HG02938 (cell line): Measurements from ENCODE around the gene NR5A1.

Source experiments
- ATAC-seq: cut with Tn5 transposase; IDR thresholded peaks from one replicate; pipeline ENCODE4 v1.9.1; 2021; ENCODE audit warnings: mild to moderate bottlenecking, moderate library complexity; ENCODE audit not compliant: unreplicated experiment

NR5A1 gene

DNA sequence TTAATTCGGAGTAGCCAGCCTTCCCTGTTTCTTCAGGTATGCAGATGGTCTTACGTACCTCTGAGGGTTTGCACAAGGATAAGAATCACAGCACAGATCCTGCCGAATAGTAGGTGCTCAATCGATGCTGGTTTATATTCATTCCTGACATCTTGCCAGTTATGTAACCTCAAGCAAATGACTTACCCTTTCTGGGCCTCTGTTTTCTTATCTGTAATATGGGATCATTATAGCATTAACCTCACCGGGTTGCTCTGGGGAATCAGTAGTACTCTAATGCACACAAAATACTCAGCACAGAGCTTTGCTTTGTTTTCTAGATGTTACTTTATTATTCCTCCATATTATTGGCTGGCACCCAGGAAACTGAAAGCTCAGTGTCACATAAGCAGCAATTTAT, 7.7 kb upstream of the NR5A1 start:
- ATAC-seq, result no peak

DNA sequence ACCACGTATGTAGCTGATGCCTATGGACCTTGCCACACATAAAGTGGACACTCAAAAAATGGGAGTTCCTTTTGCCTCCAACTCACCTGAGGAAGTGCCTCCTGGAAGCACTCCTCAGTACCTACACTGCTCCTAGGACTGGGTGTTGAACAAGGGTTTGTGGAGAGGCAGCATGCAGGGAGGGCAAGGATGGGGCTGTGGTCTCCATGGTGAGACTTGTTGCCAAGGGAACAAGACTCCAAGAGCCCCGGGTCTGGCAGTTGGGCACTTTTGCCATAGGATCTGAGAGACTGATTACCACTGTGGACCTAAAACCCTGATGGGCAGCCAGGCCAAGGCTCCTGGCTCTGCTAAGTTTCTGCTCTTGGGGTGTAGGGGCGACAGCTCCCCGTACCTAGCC, 6.9 kb upstream of the NR5A1 start:
- ATAC-seq, result no peak

DNA sequence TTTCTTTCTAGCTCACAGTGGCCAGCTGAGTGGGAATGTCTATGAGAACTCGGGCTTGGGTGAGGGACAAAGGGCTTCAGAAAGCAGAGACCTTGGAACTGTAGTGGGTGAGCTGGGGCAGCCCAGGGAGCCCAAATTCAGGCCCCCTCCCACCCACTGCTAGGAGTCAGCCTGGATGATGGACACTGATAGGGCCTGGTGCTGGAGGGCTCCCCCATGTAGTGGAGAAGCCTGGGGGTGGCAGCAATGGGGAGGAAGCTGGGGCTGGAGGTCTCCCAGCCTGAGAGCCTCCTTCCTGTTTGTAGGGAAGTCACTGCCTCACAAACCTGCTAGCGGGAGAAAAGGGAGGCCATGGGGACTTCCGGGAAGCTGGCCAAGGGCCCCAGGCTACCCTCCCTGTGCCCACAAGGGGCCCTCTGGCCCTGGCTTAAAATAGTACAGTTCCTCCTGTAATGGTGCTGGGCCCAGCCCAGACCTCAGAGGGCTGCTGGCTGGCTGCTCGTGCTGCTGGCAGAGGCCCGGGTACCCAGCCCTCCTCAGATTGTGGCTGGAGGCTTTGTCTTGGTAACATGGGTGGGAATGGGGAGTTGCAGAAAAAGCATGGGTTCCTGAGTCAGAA, 6.3 kb upstream of the NR5A1 start:
- ATAC-seq, result no peak

DNA sequence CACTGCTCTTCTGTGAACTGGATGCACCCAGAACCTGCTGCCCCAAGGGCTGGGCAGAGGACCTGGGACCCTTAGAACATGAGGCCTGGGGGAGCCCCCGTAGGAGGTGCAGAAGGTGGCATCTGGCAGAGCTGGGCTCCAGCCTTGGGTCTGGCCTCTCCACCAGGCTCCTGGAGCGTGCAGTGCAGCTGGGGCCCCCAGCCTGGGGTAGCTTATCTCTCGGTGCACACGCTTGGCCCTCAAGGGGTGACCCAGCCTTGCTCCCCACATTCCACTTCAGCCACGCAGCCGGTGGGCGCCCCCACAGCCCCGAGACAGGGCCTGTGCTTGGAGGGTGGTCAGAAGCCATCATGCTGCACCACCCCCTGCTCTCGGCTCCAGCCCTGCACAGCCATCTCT, 5.6 kb upstream of the NR5A1 start:
- no peak for ATAC-seq

DNA sequence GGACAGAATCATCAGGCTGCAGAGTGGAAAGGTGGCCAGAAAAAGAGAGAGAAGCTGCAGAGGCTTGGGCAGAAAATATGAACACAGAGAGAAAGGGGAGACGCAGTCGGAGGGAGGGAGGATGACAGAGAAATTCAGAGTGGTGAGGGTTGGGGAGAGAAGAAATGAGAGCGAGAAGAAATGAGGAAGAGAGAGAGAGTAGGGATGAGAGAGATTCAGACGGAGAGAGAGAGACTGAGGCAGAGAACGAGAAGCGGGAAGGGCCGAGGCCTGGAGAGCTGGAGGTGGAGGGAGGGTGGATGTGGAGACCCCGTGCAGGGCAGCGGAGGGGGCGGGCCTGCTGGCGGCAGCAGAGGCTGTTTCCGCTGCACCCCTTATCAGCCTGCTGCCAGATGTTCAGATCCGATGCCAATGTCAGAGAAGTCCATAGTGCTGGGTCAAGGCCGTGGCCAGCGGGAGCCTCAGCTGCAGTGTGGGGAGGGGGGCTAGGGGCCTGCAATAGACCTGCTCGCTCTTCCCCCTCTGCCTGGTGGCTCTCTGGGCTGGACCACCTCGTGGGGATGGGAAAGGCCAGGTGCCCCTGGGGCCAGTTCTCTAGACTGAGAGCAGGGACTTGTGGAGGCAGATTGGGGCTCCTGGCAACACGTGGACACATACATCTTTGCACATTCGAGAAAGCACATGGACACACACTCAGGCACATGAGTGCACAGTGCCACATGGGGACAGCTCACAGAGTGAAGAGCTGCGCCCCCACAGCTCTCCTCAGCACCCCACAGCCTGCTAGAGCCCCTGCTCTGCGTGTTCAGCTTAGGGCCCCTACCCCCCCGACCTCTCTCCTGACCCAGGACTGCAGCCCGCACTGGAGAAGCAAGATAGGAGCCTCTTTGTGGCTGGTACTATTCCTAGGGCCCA, 4.9 kb upstream of the NR5A1 start:
- ATAC-seq, result no peak

DNA sequence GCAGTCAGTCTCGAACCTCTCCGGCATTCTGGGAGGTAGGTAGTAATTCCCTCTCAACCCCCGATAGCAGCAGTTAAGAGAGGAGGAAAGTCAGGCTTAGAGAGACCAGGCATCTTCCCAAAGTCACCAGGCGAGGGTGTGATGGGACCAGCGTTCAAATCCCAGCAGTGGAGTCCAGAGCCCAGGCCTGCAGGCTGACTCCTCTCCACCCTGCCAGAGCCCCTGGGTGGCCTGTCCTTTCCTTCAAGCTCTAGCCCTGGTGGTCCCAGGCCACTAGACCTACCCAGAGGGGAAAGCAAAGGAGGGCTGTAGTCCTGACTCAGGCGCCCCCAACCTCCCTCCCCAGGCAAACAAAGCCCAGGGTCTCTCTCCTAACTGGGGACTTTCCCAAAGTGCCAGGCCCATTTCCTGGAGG, 4.2 kb upstream of the NR5A1 start:
- ATAC-seq, result no peak

DNA sequence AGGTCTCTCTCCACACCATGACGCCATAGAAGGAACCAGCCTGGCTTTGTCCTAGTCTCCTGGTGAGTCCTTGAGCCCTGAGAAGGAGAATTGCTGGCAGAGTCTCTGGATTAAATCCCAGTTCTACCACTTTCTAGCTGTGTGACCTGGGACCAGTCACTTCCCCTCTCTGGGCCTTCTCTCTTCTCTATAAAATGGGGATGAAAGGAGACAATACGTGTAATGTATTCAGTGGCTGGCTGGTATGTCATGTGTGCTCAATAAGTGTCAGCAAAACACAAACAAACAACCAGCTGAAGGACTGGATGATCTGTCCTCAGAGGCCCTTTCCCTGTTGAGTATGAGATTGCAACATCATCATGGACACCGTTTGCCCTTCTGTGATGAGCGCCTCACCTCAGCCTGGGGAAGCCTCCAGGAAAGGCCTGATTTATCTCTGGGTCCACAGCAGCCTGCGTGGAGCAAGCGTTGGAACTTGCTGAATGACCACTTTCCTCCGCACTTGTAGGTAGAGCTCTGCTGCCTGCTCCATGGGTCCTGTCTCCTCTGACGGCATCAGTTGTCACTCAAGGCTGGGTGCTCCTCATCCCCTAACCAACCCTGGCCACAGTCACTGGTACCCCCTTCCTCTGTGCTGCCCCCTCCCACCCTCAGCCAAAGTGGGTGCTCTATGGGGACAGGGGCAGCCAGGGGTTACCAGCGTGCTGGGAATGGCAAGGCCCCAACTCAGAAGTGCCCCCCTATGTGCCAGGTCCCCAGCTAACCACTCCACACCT, 3.6 kb upstream of the NR5A1 start:
- ATAC-seq, result no peak

DNA sequence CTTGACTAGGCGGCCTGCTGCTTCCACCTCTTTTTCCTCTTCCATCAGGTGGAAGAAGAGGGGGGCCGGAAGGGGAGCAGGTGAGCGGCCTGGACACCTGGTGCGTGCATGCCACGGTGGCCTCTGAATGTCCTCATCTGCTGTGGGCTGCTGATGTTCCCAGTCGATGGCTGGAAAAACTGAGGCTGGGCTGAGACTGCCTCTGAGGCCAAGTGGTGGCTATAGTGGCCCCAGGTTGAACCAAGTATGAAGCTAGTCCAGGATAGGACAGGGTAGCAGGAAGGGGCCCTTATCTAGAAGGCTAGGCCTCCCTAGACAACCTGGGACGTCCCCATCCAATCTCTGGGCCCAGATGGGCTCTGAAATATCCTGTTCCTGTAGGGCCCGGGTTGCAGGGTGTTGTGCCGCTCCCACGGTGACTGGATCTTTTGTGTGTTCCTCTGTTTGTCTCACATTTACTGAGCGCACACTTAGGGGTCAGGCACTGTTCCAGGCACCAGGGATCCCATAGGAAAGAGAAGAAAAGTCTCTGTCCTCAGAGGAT, 753 bp upstream of the NR5A1 start:
- ATAC-seq, result no peak

DNA sequence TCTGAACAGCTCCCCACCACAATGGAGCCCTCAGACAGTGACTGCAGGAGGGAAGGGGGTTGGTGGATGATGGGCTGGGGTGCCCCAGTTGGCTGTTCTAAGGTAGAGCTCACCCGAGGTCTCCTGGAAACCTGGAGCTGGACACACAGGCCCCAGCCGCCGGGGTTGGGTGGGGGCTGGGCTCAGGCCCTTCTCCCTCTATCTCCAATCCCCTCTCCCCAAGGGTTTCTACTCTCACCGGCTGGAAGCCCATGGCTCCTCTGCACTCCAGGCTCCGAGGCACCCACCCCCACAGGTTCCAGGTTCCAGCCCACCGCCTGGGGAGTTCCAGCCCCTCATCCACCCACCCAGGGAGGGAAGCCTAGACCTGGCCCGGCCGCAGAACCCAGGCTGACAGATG, 766 bp downstream of the NR5A1 start:
- ATAC-seq, result no peak

DNA sequence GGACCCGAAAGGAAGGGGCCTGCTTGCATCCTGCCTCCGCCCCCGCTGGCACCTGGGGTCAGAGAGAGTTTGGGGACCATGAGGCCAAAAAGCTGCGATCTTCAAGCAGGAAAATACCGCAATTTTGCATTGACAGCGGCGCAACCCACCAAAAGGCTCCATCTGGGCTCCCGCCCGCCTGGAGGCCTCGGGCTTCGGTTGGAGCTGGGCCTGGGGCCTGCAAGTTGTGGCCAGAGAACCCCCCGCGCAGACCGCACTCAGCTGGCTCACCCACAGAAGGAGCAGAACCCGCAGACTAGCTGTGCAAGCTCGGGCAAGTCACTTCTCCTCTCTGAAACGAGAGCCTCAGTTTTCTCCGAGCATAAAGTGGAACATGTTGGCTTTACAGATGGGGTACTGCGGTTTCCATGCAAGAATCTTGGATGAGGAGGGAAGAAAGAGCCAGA, 1.3 kb downstream of the NR5A1 start:
- no peak for ATAC-seq

DNA sequence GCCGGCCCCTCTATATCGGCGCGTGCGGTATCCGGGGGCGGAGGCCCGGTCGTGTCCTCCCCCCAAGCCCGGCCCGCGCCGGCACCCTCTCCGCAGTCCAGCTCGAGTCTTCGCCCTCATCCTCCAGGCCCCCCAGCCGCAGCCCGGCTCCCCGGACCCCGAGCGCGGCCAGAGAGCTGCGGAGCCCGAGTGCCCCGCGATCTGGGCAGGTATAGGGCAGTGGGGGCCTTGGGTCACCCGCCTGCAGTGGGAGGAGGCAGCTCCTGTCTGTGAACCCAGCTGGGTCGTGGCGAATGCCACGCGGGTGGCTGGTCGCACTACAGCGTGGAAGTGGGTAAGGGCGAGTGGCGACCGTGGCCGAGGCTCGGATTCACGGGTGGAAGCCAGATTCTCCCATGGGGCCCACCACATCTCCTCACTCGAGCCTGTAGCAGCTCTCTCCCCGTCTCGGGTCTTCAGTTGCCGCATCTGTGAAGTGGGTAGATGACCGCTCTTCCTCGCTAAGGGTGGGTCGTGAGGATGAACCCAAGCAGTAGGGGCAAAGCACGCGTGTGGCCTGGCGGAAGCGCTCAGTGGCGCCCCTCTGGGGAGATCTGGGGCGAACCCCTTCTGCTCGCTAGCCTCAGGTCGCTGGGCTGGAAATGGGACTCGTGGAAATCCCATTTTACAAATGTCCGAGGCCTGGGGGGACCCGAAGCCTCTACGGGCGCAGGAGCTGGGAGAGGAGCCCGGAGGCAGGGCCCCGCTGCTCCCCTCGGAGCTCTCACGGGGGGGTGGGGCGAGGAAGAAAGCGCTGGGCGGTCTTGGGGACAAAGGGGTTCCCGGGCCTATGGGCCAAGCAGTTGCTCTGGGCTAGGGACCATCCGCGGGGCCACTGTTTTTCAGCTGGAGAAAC, 1.9 kb downstream of the NR5A1 start:
- no peak for ATAC-seq

DNA sequence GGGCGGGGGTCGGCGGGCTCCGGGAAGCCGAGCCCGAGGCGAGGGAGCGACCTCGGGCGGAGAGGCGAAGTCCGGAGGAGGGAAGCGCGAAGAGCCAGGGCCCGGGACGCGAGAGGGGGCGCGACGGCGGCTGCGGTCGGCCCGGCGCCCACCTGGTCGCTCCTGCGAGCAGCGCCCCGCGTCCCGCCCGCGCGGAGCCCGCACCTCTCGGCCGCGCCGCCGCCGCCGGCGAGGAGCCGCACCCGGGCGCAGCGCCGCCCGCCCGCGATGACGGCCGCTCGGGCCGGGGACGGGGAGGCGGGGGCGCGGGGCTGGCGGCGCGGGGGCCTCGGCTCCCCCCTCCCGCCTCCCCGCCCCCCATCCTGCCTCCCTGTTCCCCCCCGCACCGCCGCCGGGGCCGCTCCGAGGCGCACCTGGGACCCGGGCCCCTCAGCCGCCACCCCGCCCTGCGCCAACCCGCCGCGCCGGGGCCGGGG, 2.6 kb downstream of the NR5A1 start:
- ATAC-seq, result no peak

DNA sequence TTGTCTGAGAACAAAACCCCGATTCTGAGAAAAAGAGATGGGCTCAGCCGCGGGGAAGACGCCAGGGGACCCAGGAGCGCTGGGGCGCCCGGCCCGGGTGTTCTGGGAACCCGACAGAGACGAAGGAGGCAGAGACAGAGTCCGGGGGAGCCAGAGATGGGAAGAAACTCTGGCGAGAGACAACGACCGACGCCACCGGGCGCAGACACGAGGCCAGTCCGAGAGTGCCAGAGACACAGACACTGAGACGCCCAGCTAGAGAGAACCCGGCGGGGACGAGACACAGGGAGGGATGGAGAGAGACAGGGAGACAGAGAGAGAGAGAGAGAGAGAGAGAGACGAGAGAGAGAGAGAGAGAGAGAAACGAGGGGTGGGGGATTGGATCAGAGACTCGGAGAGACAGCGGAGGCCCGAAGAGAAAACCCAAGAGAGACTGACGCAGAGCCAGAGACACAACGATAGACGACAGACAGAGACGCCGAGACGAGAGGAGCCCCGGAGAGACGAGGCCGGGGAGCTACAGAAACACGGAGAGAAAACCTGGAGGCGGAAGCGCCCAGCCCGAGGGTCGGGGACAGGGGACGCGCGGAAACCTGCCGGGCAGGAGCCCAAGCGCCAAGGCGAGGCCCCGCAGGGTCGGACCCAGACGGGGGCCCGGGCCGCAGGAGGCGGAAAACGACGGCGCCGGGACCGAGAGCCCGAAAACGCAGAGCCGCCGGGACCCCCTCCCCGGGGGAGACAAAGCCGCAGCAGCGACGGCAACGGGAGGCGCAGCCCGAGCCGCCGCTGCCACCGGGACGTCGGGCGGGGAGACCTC, 3.3 kb downstream of the NR5A1 start:
- no peak for ATAC-seq

DNA sequence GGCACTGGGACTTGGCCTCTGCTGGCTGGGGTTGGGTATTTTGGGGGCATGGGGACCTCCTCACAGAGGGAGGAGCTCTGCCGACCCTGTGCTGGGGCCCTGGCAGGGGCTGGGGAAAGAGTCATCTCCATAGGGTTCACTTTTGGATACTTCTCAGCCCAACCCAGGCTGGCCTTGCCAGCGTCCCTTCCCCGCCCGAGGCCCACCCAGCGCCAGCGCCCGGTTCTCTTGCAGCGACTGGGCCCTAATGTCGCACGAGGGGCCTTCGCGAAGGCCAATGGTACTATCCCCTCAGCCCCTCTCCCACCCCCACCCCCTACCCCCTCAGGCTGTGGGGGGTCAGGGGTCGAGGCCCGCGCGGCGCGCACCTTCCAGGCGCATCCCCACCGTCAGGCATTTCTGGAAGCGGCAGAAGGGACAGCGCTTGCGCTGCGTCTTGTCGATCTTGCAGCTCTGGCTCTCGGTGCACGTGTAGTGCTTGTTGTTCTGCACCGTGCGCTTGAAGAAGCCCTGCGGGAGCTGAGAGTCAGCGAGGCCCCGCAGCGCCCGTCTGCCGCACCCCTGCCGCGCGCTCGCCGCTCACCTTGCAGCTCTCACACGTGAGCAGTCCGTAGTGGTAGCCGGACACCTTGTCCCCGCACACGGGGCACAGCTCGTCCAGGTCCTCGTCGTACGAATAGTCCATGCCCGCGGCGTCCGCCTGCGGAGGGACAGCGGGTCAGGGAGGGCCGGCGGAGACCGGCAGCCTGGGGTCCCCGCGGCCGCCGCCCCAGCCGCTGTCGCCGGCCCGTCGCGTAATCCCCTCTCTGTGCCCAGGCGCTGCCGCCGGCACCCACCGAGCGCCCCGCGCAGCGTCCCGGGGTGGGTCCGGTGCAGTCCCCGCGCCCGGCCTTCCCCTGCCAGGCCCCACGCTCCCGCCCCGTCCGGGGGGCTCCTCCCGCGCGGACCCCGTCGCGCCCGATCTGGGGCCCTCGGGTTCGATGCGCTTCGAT, 4.2 kb downstream of the NR5A1 start:
- ATAC-seq, result no peak

DNA sequence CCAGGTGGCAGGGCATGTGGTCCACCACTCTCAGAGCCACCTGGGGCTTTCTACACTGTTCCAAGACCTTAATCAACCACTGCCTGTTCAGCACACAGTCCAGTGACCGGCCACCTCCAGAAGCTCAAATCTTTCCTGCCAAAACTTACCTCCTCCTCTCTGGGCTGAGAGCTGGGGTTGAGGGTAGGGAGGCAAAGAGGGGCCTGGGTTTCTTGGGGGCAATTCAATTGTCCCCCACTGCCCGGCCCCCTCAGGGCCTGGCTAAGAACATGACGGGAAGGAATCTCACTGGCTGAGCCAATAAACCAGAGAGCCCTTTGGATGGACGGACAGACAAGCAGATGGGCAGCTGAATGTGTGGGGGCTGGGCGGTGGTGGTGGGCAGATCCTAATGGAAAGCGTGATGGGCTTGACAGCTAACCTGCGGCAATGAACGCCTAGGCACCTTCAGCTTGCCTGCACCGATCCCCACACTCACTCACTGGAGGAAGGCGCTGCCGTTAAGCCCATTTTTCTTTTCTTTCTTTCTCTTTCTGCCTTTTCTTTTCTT, 5.4 kb downstream of the NR5A1 start:
- ATAC-seq, result no peak

DNA sequence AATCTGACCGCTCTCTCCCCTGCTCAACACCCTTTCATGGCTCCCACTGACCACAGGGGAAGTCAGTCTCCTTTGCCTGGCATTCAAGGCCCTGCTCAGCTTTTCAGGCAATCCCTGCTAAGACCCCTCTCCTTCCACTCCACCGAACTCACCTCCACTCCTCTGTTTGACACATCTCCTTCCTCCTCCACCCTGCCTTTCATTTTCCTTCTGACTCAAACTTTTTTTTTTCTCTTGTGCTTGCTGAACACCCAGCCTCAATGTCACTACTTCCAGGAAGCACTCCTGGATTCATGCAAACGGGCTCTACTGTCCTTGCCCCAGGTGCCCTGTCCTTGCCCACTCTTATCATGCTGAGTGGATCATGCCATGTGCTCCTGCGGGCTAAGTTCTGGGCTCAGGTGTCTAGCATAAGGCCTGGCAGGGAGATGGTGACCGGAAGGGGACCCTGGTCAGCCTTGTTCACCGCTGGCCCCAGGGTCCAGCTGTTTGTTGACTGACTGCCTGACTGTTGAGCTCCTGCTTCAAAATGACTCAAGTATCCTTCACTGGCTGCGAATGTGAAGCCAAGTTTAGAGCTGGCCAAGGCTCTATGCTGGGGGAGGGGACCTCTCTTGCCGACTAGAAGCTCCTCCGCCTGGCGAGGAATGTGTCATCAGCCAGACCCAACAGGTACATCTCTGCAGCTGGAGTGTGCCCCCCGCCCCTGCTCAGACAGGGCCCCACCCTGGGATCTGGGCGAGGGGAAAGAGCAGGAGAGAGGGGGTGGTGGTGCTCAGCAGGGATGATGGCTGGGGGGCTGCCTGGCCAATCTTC, 6.2 kb downstream of the NR5A1 start:
- ATAC-seq, result no peak
